GM12864 (cell line): ENCODE results near the gene RNF113B.

Experiments used
- DNase-seq: peaks from one replicate; pipeline ENCODE4 v3.0.0-alpha.2; 2011; ENCODE audit warnings: low read depth
- H3K4me3 ChIP-seq: 2 replicates; pipeline ENCODE4 v1.5.1; 2011; ENCODE audit warnings: mild to moderate bottlenecking, low read depth, low read length, control low read depth
- CTCF ChIP-seq: IDR thresholded peaks from 2 replicates; pipeline ENCODE4 v1.5.1; 2011; ENCODE audit warnings: low read depth, mild to moderate bottlenecking, moderate library complexity, low read length, control low read depth, inconsistent platforms; ENCODE audit errors: missing control alignments

Gene RNF113B

DNA sequence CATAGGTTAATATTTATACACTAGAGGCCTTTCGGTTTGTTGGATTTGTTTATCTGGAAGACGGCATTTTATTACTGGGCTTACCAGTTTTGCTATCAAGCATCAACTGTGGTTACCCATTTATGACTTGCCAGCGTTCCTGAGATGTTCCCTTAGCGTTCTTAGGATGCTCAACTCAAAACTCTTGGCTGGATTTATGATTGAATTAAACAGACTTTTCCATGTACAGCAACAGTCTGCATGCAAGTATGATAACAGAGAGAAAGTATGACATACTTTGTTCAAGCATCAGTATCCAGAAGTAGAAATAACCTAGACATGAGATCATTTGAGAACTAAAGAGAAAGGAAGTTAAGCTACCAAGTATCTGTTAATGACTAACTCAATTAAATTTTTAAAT is 29.9 kb upstream of the RNF113B start:
- TF ChIP-seq CTCF: no peak
- DNase-seq: no peak
- H3K4me3 ChIP-seq: no peak overlapping the region

DNA sequence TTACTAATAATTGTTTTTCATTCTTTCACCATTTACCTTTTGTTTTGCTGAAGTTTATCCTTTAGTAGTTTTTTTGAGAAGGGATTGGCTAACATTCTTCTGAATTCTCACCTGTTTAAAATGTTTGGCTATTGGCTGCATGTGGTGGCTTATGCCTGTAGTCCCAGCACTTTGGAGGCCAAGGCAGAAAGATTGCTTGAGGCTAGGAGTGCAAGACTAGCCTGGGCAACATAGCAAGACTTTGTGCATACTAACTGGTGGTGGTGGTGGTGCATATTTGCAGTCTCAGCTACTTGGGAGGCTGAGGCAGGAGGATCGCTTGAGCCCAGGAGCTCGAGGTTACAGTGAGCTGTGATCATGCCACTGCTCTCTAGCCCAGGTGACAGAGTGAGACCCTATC is 27.5 kb upstream of the RNF113B start:
- DNase-seq: no peak
- no peak overlapping the region for H3K4me3 ChIP-seq
- TF ChIP-seq CTCF: no peak

- TF ChIP-seq CTCF: no peak
- no peak for DNase-seq
- H3K4me3 ChIP-seq: no peak overlapping the region
These were observed 26.7 kb upstream of the RNF113B start for GRCh38 chr13:98203646-98204326.

DNA sequence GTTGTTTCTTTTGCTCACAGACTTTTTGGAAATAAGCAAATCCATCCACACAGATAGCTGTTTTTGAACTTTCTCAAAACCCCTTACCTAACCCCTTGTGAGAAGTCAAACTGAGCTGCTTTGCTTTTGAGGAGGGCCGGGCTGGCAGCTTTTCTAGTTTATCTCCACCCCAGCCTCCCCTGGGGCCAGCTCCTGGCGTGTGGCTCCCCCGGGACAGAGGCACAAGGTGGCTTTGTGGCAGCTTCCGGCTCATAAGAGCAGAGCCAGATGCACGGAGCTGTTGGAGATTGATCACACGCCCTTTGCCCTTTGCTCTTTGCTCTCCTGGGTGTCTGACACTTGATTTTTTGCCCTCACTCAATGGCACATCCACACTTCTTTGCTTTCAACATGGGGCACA is 24.9 kb upstream of the RNF113B start:
- no peak for TF ChIP-seq CTCF
- no peak for DNase-seq
- H3K4me3 ChIP-seq: no peak overlapping the region

DNA sequence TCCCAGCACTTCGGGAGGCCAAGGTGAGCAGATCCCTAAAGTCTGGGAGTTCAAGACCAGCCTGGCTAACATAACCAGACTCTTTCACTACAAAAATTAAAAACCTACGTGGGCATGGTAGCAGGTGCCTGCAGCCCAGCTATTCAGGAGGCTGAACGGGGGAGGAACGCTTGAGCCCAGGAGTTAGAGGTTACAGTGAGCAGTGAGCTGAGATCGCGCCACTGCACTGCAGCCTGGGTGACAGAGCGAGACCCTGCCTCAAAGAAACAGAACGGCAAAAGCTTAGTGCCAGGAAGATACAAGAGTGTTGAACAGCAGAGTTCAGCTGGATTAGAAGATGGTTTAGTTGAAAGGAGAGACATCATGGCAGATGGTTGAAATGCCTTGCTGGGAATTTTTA is 24.1 kb upstream of the RNF113B start:
- no peak for TF ChIP-seq CTCF
- DNase-seq: no peak
- no peak overlapping the region for H3K4me3 ChIP-seq

- TF ChIP-seq CTCF: no peak
- no peak overlapping the region for H3K4me3 ChIP-seq
- DNase-seq: no peak
These were observed 23.3 kb upstream of the RNF113B start for GRCh38 chr13:98200211-98200878.

DNA sequence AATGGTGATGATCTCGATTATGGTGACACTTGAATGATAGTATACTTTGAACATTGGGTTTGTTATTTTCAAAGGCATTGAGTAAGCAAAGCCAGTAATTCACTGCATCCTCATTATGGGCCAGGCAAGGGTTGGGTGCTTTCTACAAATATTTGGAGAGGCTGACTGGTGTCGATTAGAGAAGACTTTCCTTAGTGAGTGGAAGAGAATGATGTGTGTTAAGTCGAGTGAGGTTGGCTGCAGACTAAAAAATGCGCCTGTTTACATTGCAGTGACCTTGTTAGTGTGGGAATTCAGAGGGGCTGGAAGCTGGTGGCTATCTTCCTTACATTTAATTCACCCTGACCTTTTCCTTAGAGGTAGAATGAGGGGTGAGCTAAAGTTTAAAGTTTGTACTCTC is 22.4 kb upstream of the RNF113B start:
- TF ChIP-seq CTCF: no peak
- DNase-seq: no peak
- H3K4me3 ChIP-seq: no peak overlapping the region
